Ascending aorta (tissue), 2 donors: Measurements from ENCODE around the gene NFIA. TPM values are rescaled to one million over a fixed set of nuclear protein-coding genes. Genes with fewer than 3 reads are reported as not detected.
A peak's percentile ranks its signal among the peaks of the same experiment; 100 is the strongest.

Experiments used
- DNase-seq, 2 donors: peaks; one replicate each; pipeline ENCODE4 v3.0.0-alpha.2; 2019; ENCODE audit warnings: low spot score in 2 of 2
- H3K27ac ChIP-seq, 2 donors: fragments of 200-600 bp; sonication (generic); one replicate each; pipeline ENCODE4 v1.5.1; 2016 to 2017; ENCODE audit warnings: mild to moderate bottlenecking in 1 of 2
- H3K27me3 ChIP-seq: fragments of 200-600 bp; sonication (generic); one replicate; pipeline ENCODE4 v1.5.1; 2017
- H3K36me3 ChIP-seq, 2 donors: fragments of 200-600 bp; sonication (generic); one replicate each; pipeline ENCODE4 v1.5.1; 2016
- H3K4me1 ChIP-seq, 2 donors: fragments of 200-600 bp; sonication (generic); one replicate each; pipeline ENCODE4 v1.5.1; 2016 to 2017; ENCODE audit warnings: mild to moderate bottlenecking in 1 of 2
- H3K4me3 ChIP-seq, 2 donors: fragments of 200-600 bp; sonication (generic); one replicate each; pipeline ENCODE4 v1.5.1; 2016 to 2017; ENCODE audit warnings: mild to moderate bottlenecking in 1 of 2
- H3K9me3 ChIP-seq, 2 donors: fragments of 200-600 bp; sonication (generic); one replicate each; pipeline ENCODE4 v1.5.1; 2016
- intact Hi-C: fragments of 100-400 bp; cut with DNase I; formaldehyde crosslinking; loops from one replicate; pipeline ENCODE4 v1.15.1; 2023
- total RNA-seq: library from RNA; depleted of rRNA; stranded (reverse); fragments of >200 nt; gene quantifications from one replicate; pipeline ENCODE4 v1.1.0, GENCODE V29; 2016
- TF ChIP-seq, protein P1 (sequence below), 3 experiments: fragments of 200-600 bp in 2 of 3; fragments of 450-650 bp in 1 of 3; sonication (generic) in 2 of 3; IDR thresholded peaks; one replicate each; pipeline ENCODE4 v1.5.1; 2016 to 2019; ENCODE audit warnings: antibody characterized with exemption in 3 of 3, mild to moderate bottlenecking in 1 of 3, moderate library complexity in 1 of 3

NFIA gene
- total RNA-seq, 1 donor from 2014 or later = 52.0 TPM

GRCh38 chr1:61300899-61301298 lies 218.5 kb downstream of the NFIA start:
- TF ChIP-seq, protein P1, sequence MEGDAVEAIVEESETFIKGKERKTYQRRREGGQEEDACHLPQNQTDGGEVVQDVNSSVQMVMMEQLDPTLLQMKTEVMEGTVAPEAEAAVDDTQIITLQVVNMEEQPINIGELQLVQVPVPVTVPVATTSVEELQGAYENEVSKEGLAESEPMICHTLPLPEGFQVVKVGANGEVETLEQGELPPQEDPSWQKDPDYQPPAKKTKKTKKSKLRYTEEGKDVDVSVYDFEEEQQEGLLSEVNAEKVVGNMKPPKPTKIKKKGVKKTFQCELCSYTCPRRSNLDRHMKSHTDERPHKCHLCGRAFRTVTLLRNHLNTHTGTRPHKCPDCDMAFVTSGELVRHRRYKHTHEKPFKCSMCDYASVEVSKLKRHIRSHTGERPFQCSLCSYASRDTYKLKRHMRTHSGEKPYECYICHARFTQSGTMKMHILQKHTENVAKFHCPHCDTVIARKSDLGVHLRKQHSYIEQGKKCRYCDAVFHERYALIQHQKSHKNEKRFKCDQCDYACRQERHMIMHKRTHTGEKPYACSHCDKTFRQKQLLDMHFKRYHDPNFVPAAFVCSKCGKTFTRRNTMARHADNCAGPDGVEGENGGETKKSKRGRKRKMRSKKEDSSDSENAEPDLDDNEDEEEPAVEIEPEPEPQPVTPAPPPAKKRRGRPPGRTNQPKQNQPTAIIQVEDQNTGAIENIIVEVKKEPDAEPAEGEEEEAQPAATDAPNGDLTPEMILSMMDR (IDR thresholded peaks at IDR 0.05) = no peak
- H3K27ac ChIP-seq = peak overlapping the region; percentile 35 to 55
- H3K9me3 ChIP-seq = no peaks in the 10 kb centered on the region
- H3K4me1 ChIP-seq = peaks cover 7 to 36% of the 10 kb centered on the region in 2 donors
- H3K27me3 ChIP-seq = no peaks in the 10 kb centered on the region
- DNase-seq = no peak
- H3K36me3 ChIP-seq = no peaks in the 10 kb centered on the region
- no peak overlapping the region for H3K4me3 ChIP-seq
- intact Hi-C loops = no loop called here

DNA sequence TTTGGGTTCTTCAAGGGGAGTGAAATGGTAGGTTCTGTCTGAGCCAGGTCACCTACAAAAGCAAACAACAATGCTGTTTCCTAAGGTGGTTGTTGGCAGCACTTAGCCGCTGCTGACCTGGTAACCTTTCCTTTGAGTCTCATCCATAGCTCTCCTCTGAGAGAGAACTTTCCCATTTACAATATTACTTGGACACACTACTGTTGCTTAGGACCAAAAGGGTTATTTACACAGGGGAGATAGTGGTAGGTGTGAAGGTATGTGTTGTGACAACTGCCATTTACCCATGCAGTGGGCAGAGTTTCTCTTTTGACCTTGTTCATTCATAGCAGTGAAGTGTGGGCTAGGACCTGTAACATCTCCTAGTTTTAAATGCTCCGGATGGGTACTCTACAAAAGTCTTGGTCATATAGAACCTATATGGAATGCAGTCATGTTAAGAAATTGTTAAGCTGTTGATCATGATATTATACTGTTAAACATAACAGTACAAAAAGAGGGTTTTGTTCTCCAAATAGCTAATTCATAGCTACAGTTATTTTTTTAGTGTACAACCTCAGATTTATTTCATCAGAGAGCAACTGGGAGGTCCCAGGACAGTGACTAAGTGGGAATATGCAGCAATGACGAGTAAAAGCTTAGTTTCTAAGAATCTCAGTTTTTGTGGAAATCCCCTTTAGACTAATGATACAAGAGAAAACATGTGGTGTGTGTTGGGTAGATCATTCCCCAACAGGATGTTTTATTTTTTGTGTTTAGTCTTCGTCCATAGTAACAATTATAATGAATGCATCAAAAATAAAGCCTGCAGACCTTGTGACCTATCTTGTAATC lies 219.7 kb downstream of the NFIA start:
- intact Hi-C loops = no loop called here
- Histone ChIP-seq H3K4me1 (peaks cover 7 to 32% of the 10 kb centered on the region in 2 donors), H3K36me3 (no peaks in the 10 kb centered on the region), H3K9me3 (no peaks in the 10 kb centered on the region), H3K27me3 (no peaks in the 10 kb centered on the region), H3K4me3 (no peak overlapping the region), H3K27ac (peak overlapping the region; percentile 31 to 55)
- TF ChIP-seq, protein P1 (IDR thresholded peaks at IDR 0.05) = no peak
- DNase-seq = no peak

- DNase-seq = no peak
- Histone ChIP-seq H3K27me3 (no peaks in the 10 kb centered on the region), H3K36me3 (no peaks in the 10 kb centered on the region), H3K9me3 (no peaks in the 10 kb centered on the region), H3K4me1 (peaks cover 0 to 2% of the 10 kb centered on the region in 2 donors), H3K4me3 (no peak overlapping the region), H3K27ac (no peak overlapping the region)
- TF ChIP-seq, protein P1 (IDR thresholded peaks at IDR 0.05) = no peak
- intact Hi-C loops = no loop called here
Observed at GRCh38 chr1:61307422-61308142, 225.2 kb downstream of the NFIA start.

- no peak overlapping the region for H3K27ac ChIP-seq
Observed at GRCh38 chr1:61310057-61310456, 227.7 kb downstream of the NFIA start.

GRCh38 chr1:61310538-61310937 lies 228.2 kb downstream of the NFIA start:
- no peak overlapping the region for H3K4me3 ChIP-seq
- H3K4me1 ChIP-seq = no peaks in the 10 kb centered on the region
- DNase-seq = no peak
- H3K27me3 ChIP-seq = no peaks in the 10 kb centered on the region
- H3K27ac ChIP-seq = no peak overlapping the region
- TF ChIP-seq, protein P1 (IDR thresholded peaks at IDR 0.05) = no peak
- H3K9me3 ChIP-seq = no peaks in the 10 kb centered on the region
- intact Hi-C loops = no loop called here
- no peaks in the 10 kb centered on the region for H3K36me3 ChIP-seq

More at GRCh38 chr1:61310057-61310456, 227.7 kb downstream of the NFIA start:
- Histone ChIP-seq H3K9me3 (no peaks in the 10 kb centered on the region), H3K4me1 (no peaks in the 10 kb centered on the region), H3K27me3 (no peaks in the 10 kb centered on the region), H3K4me3 (no peak overlapping the region), H3K36me3 (no peaks in the 10 kb centered on the region)
- no peak for DNase-seq
- intact Hi-C loops = no loop called here
- TF ChIP-seq, protein P1 (IDR thresholded peaks at IDR 0.05) = no peak
